SK-N-MC (cell line): ENCODE results near the gene SLC35F4.
A peak's percentile ranks its signal among the peaks of the same experiment; 100 is the strongest.
"Not testable (repeated sequence)": the region's sequence is repeated elsewhere in the genome, so short reads cannot be mapped to it uniquely, and the experiment has no call there.

Source experiments
- DNase-seq: peaks from one replicate; pipeline ENCODE4 v3.0.0-alpha.2; 2011; ENCODE audit warnings: low read depth, low spot score
- H3K27ac ChIP-seq: fragments of 200-600 bp; sonication (generic); 2 replicates; pipeline ENCODE4 v1.5.1; 2016; ENCODE audit warnings: mixed run types
- H3K36me3 ChIP-seq: fragments of 200-600 bp; sonication (generic); 2 replicates; pipeline ENCODE4 v1.6.1; 2017; ENCODE audit warnings: antibody characterized with exemption, low read length, mixed read lengths; ENCODE audit not compliant: insufficient read depth
- H3K4me3 ChIP-seq: fragments of 200-600 bp; sonication (generic); 2 replicates; pipeline ENCODE4 v1.5.1; 2016
- H3K9ac ChIP-seq: fragments of 200-600 bp; sonication (generic); 2 replicates; pipeline ENCODE4 v1.8.0; 2017; ENCODE audit warnings: mixed run types, mixed read lengths; ENCODE audit not compliant: insufficient read length
- H3K9me3 ChIP-seq: fragments of 200-600 bp; sonication (generic); 2 replicates; pipeline ENCODE4 v1.6.1; 2017; ENCODE audit warnings: low read depth, mild to moderate bottlenecking, antibody characterized with exemption, low read length, moderate library complexity, mixed read lengths
- EZH2 ChIP-seq: fragments of 200-600 bp; sonication (generic); IDR thresholded peaks from one replicate; pipeline ENCODE4 v1.6.1; 2017; ENCODE audit warnings: antibody characterized with exemption
- FOXP2 ChIP-seq: optimal IDR thresholded peaks from 2 replicates; pipeline ENCODE3; 2011; ENCODE audit warnings: mild to moderate bottlenecking, moderate library complexity; ENCODE audit not compliant: insufficient read depth; ENCODE audit errors: extremely low read length, control extremely low read depth
- POLR2AphosphoS5 ChIP-seq: IDR thresholded peaks from 2 replicates; pipeline ENCODE4 v1.6.1; 2012; ENCODE audit warnings: mild to moderate bottlenecking, low read depth, low read length, borderline replicate concordance

Gene SLC35F4

GRCh38 chr14:57712102-57712501, 153.8 kb downstream of the SLC35F4 start:
- H3K9me3 ChIP-seq, result no peaks in the 10 kb centered on the region
- H3K27ac ChIP-seq, result no peak overlapping the region
- no peak for TF ChIP-seq POLR2AphosphoS5
- TF ChIP-seq EZH2, result no peak
- no peak for TF ChIP-seq FOXP2
- H3K9ac ChIP-seq, result no peak overlapping the region
- DNase-seq, result no peak
- no peaks in the 10 kb centered on the region for H3K36me3 ChIP-seq
- no peak overlapping the region for H3K4me3 ChIP-seq

GRCh38 chr14:57709909-57710308, 156.0 kb downstream of the SLC35F4 start:
- no peaks in the 10 kb centered on the region for H3K9me3 ChIP-seq
- H3K27ac ChIP-seq, result no peak overlapping the region
- H3K9ac ChIP-seq, result no peak overlapping the region
- no peak for TF ChIP-seq EZH2
- TF ChIP-seq POLR2AphosphoS5, result no peak
- no peak for TF ChIP-seq FOXP2
- DNase-seq, result no peak
- no peaks in the 10 kb centered on the region for H3K36me3 ChIP-seq
- no peak overlapping the region for H3K4me3 ChIP-seq

GRCh38 chr14:57709086-57709485, 156.8 kb downstream of the SLC35F4 start:
- not testable (repeated sequence) for H3K4me3 ChIP-seq, H3K9ac ChIP-seq, DNase-seq, H3K36me3 ChIP-seq, H3K27ac ChIP-seq, H3K9me3 ChIP-seq

GRCh38 chr14:57707219-57707618, 158.7 kb downstream of the SLC35F4 start:
- H3K4me3 ChIP-seq, result no peak overlapping the region
- no peak overlapping the region for H3K27ac ChIP-seq
- DNase-seq, result no peak
- no peak overlapping the region for H3K9ac ChIP-seq
- no peaks in the 10 kb centered on the region for H3K9me3 ChIP-seq
- TF ChIP-seq POLR2AphosphoS5, result no peak
- TF ChIP-seq FOXP2, result no peak
- TF ChIP-seq EZH2, result no peak
- H3K36me3 ChIP-seq, result no peaks in the 10 kb centered on the region

- Histone ChIP-seq H3K4me3 (no peak overlapping the region), H3K9me3 (no peaks in the 10 kb centered on the region), H3K9ac (no peak overlapping the region), H3K27ac (no peak overlapping the region), H3K36me3 (no peaks in the 10 kb centered on the region)
- no peak for TF ChIP-seq FOXP2
- DNase-seq, result no peak
Measured at GRCh38 chr14:57704763-57705162, 161.1 kb downstream of the SLC35F4 start.

GRCh38 chr14:57699947-57700346, 165.9 kb downstream of the SLC35F4 start:
- no peak for DNase-seq
- TF ChIP-seq EZH2, result no peak
- TF ChIP-seq FOXP2, result no peak
- no peak for TF ChIP-seq POLR2AphosphoS5
- H3K4me3 ChIP-seq, result no peak overlapping the region

GRCh38 chr14:57692671-57693070, 173.2 kb downstream of the SLC35F4 start:
- DNase-seq, result peak; percentile 22
- TF ChIP-seq FOXP2, result no peak
- TF ChIP-seq POLR2AphosphoS5, result no peak
- no peak for TF ChIP-seq EZH2
- Histone ChIP-seq H3K27ac (no peak overlapping the region), H3K9me3 (no peaks in the 10 kb centered on the region), H3K4me3 (no peak overlapping the region), H3K36me3 (no peaks in the 10 kb centered on the region), H3K9ac (no peak overlapping the region)

More at GRCh38 chr14:57699947-57700346, 165.9 kb downstream of the SLC35F4 start:
- Histone ChIP-seq H3K27ac (no peak overlapping the region), H3K9me3 (no peaks in the 10 kb centered on the region), H3K9ac (no peak overlapping the region), H3K36me3 (no peaks in the 10 kb centered on the region)

GRCh38 chr14:57687416-57687815, 178.5 kb downstream of the SLC35F4 start:
- H3K36me3 ChIP-seq, result no peaks in the 10 kb centered on the region
- no peak overlapping the region for H3K27ac ChIP-seq
- no peaks in the 10 kb centered on the region for H3K9me3 ChIP-seq
- no peak for DNase-seq
- TF ChIP-seq FOXP2 (no peak), POLR2AphosphoS5 (no peak), EZH2 (no peak)
- no peak overlapping the region for H3K4me3 ChIP-seq
- no peak overlapping the region for H3K9ac ChIP-seq

- H3K27ac ChIP-seq, result no peak overlapping the region
- no peak for DNase-seq
- no peak overlapping the region for H3K4me3 ChIP-seq
- no peak for TF ChIP-seq EZH2
- no peak for TF ChIP-seq POLR2AphosphoS5
- TF ChIP-seq FOXP2, result no peak
- H3K9me3 ChIP-seq, result no peaks in the 10 kb centered on the region
- H3K36me3 ChIP-seq, result no peaks in the 10 kb centered on the region
- H3K9ac ChIP-seq, result no peak overlapping the region
Measured at GRCh38 chr14:57686304-57686703, 179.6 kb downstream of the SLC35F4 start.

- Histone ChIP-seq H3K36me3 (no peaks in the 10 kb centered on the region), H3K9me3 (no peaks in the 10 kb centered on the region), H3K9ac (no peak overlapping the region), H3K4me3 (no peak overlapping the region), H3K27ac (no peak overlapping the region)
- DNase-seq, result no peak
- no peak for TF ChIP-seq POLR2AphosphoS5
- TF ChIP-seq EZH2, result no peak
- no peak for TF ChIP-seq FOXP2
Measured at GRCh38 chr14:57671021-57671420, 194.9 kb downstream of the SLC35F4 start.
